ENCODE results near the gene AZIN2. TPM values are rescaled to one million over a fixed set of nuclear protein-coding genes. Genes with fewer than 3 reads are reported as not detected.

The AZIN2 gene
- total RNA-seq, 1 experiment from 2014 or later = 0.39 TPM

GRCh38 chr1:33126411-33127000 is 45.6 kb downstream of the AZIN2 start:
- H3K9me3 Mint-ChIP-seq = no peaks in the 10 kb centered on the region
- peaks cover 16% of the 10 kb centered on the region in 2 experiments for H3K4me1 Mint-ChIP-seq
- Histone ChIP-seq H2BK15ac (ENCODE audit: low read depth, low read length) (no peak overlapping the region), H3T11ph (ENCODE audit: low read length) (no peak overlapping the region), H2BK5ac (ENCODE audit: insufficient read length, low read length) (no peak overlapping the region), H2BK12ac (ENCODE audit: insufficient read length, low read depth, low read length) (no peak overlapping the region), H3K9ac (ENCODE audit: extremely low read depth, insufficient read length, low read length) (peak overlapping the region; percentile 68), H3K23ac (ENCODE audit: insufficient read length, low read depth, low read length) (no peak overlapping the region), H3K79me2 (ENCODE audit: insufficient read depth, low read length) (no peaks in the 10 kb centered on the region), H3K4me2 (ENCODE audit: insufficient read depth, insufficient read length, low read length) (peak overlapping the region; percentile 43), H3K23me2 (ENCODE audit: insufficient read length, low read depth, low read length, poor library complexity, severe bottlenecking) (no peaks in the 10 kb centered on the region), H3K4ac (ENCODE audit: low read depth, low read length) (no peak overlapping the region), H3K27me3 (ENCODE audit: insufficient read depth, low read length) (no peaks in the 10 kb centered on the region; the same call in 1 of the 2 replicates), H3K4me1 (ENCODE audit: insufficient read depth, low read length) (peaks cover 6% of the 10 kb centered on the region; the same call in 1 of the 2 replicates), H3K14ac (ENCODE audit: insufficient read depth, low read length) (peak overlapping the region; percentile 53; the same call in 1 of the 2 replicates), H4K5ac (ENCODE audit: insufficient read length, low read depth, low read length) (no peak overlapping the region), H3K56ac (ENCODE audit: insufficient read length, low read depth, low read length) (no peak overlapping the region), H2AFZ (ENCODE audit: low read length) (no peak overlapping the region), H4K91ac (ENCODE audit: insufficient read length, low read depth, low read length) (no peak overlapping the region), H3K27ac (ENCODE audit: insufficient read length, low read depth, low read length) (no peak overlapping the region), H2BK20ac (ENCODE audit: low read depth, low read length, poor library complexity, severe bottlenecking) (no peak overlapping the region), H2BK120ac (ENCODE audit: low read depth, low read length, poor library complexity, severe bottlenecking) (no peak overlapping the region), H3K9me3 (ENCODE audit: control insufficient read depth, low read depth, low read length) (no peaks in the 10 kb centered on the region), H2AK5ac (ENCODE audit: insufficient read length, low read length) (no peak overlapping the region), H3K79me1 (ENCODE audit: insufficient read depth, low read depth, low read length, poor library complexity, severe bottlenecking) (no peaks in the 10 kb centered on the region), H4K20me1 (ENCODE audit: control insufficient read depth, insufficient read depth, insufficient read length) (no peaks in the 10 kb centered on the region), H3K18ac (ENCODE audit: insufficient read length, low read depth, low read length) (no peak overlapping the region), H4K8ac (replicated peaks; ENCODE audit: insufficient read length, low read depth, low read length) (no peak overlapping the region)
- no peak for TF ChIP-seq CTCF (conservative IDR thresholded peaks at IDR 0.05)
- H3K36me3 Mint-ChIP-seq (ENCODE audit: insufficient read depth in 1 of 3, low read depth in 3 of 3) = peaks cover 0 to 8% (median 2%) of the 10 kb centered on the region in 3 experiments; a peak in 5 of 7 replicates
- DNase-seq = no peak
- H3K27ac Mint-ChIP-seq = no peak overlapping the region
- no CpG with 5 or more reads among the region's 9 CpGs for WGBS (ENCODE audit: extremely low coverage, insufficient read length, low lambda C conversion rate)
- H3K27me3 Mint-ChIP-seq (ENCODE audit: low read depth) = peaks cover 39% of the 10 kb centered on the region
- peak overlapping the region; percentile 81 to 90 for H3K4me3 Mint-ChIP-seq

Measured in H9 (cell line).